ENCODE data around the gene RAP1B. TPM values are rescaled to one million over a fixed set of nuclear protein-coding genes. Genes with fewer than 3 reads are reported as not detected.

Gene RAP1B
- total and polyA plus RNA-seq, 9 of the 15 experiments (the other 6 are each of a cell fraction or from before 2014, with no cell fraction given), result 107 to 309 (median 170) TPM

DNA sequence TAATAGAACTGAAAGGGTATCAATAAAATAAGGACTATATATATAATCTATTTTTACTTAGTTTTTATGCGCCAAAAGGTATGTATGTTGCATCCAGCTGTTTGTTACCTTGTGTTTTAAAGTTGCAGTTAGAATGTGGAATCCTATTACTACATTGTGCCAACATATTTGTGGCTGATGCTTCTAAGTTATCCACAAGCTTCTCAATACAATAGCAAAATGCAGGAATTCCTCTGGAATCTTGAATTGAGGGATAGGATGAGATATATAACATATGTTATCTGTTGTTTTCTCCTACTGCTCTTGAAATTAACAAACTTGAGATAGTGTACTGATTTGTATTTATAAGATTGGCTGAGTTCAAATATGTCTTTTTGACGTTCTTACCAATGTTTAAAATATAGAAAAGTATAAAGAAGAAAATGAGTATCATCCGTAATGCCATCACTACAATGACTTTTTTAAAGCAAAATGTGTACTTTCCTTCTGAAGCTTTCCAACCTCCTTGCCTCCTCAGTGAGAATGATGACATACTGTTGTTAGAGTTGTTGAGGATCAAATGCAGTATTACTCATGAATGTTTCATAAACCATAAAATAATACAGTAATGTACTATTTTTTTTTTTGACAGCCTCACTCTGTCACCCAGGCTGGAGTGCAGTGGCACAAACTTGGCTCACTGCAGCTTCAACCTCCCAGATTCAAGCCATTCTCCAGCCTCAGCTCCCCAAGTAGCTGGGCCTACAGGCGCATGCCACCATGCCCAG is 6.6 kb downstream of the RAP1B start:
- Histone ChIP-seq H3K27ac (ENCODE audit: extremely low read depth, low read depth, low read length) (no peak overlapping the region), H3K9me1 (ENCODE audit: control insufficient read depth, insufficient read depth, low read length) (peaks cover 4% of the 10 kb centered on the region), H2AFZ (ENCODE audit: low read depth, low read length) (no peak overlapping the region), H3K4me2 (ENCODE audit: insufficient read depth, low read length) (no peak overlapping the region), H3K27me3 (ENCODE audit: control insufficient read depth in 2 of 2, insufficient read depth in 2 of 2, low read length in 2 of 2) (no peaks in the 10 kb centered on the region), H3K9me3 (replicated peaks; ENCODE audit: control insufficient read depth, insufficient read depth, low read depth, low read length) (no peaks in the 10 kb centered on the region), H3K4me1 (replicated peaks in 1 of 2; ENCODE audit: control insufficient read depth in 2 of 2, insufficient read depth in 2 of 2, low read length in 2 of 2) (peaks cover 14 to 37% of the 10 kb centered on the region in 2 experiments), H3K79me2 (ENCODE audit: control insufficient read depth, insufficient read depth, low read length) (peaks cover 100% of the 10 kb centered on the region), H4K20me1 (replicated peaks; ENCODE audit: control insufficient read depth, insufficient read depth, low read length) (peaks cover 39% of the 10 kb centered on the region), H3K9ac (ENCODE audit: insufficient read depth in 1 of 2, low read depth in 2 of 2, low read length in 2 of 2) (no peak overlapping the region), H3K36me3 (ENCODE audit: control insufficient read depth, insufficient read depth, low read length) (peaks cover 37% of the 10 kb centered on the region), H3K4me3 (no peak overlapping the region)
- in situ Hi-C loops (cut with MboI) (no loop called here), intact Hi-C loops (cut with micrococcal nuclease) (no loop called here)
- FAIRE-seq (no peak), DNase-seq (ENCODE audit: extremely low read depth in 1 of 4, low spot score in 3 of 4) (no peak), ATAC-seq (no peak)
- CTCF ChIA-PET (ENCODE audit: low intra/inter-chr PET ratio), result no interaction called here
- WGBS (ENCODE audit: insufficient coverage, low coverage, missing lambda C conversion rate), result 92% methylated on average over 4 of the region's 4 CpGs
- BruUV-seq (replicated peaks), result no TSS peak
- POLR2A ChIA-PET, result interaction anchor here (0.6 to 0.8 kb wide), 4 partner anchors 11 to 361 kb away, joined by 3 to 4 read pairs (median 3); no protein-coding TSS in a partner anchor
- TF ChIP-seq POLR2H (tag; IDR thresholded peaks at IDR 0.05; ENCODE audit: low read depth) (no peak), MAFF (IDR thresholded peaks at IDR 0.05; ENCODE audit: low read length) (no peak), ZNF583 (CRISPR knock-in tag; IDR thresholded peaks at IDR 0.05) (no peak), ZBTB26 (CRISPR knock-in tag; IDR thresholded peaks at IDR 0.05) (no peak), ZNF444 (CRISPR knock-in tag; IDR thresholded peaks at IDR 0.05) (no peak), ZNF146 (CRISPR knock-in tag; IDR thresholded peaks at IDR 0.05; ENCODE audit: unreplicated experiment) (no peak), POU5F1 (IDR thresholded peaks at IDR 0.05; ENCODE audit: borderline replicate concordance, low read depth, low read length, partially characterized antibody) (no peak), NCOA6 (IDR thresholded peaks at IDR 0.05) (no peak), ZNF740 (CRISPR knock-in tag; IDR thresholded peaks at IDR 0.05) (no peak), ZNF740 (tag; IDR thresholded peaks at IDR 0.05) (no peak), TCF7L2 (IDR thresholded peaks at IDR 0.05; ENCODE audit: low read depth, low read length) (no peak), JUNB (CRISPR knock-in tag; conservative IDR thresholded peaks at IDR 0.05) (no peak), DMBX1 (CRISPR knock-in tag; IDR thresholded peaks at IDR 0.05; ENCODE audit: borderline replicate concordance) (no peak), KHSRP (IDR thresholded peaks at IDR 0.05) (no peak), ATF7 (IDR thresholded peaks at IDR 0.05) (no peak), STAT5B (CRISPR knock-in tag; IDR thresholded peaks at IDR 0.05) (no peak), DEAF1 (CRISPR knock-in tag; IDR thresholded peaks at IDR 0.05) (no peak)
- TF ChIP-seq, protein P1, sequence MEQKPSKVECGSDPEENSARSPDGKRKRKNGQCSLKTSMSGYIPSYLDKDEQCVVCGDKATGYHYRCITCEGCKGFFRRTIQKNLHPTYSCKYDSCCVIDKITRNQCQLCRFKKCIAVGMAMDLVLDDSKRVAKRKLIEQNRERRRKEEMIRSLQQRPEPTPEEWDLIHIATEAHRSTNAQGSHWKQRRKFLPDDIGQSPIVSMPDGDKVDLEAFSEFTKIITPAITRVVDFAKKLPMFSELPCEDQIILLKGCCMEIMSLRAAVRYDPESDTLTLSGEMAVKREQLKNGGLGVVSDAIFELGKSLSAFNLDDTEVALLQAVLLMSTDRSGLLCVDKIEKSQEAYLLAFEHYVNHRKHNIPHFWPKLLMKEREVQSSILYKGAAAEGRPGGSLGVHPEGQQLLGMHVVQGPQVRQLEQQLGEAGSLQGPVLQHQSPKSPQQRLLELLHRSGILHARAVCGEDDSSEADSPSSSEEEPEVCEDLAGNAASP (IDR thresholded peaks at IDR 0.05), result no peak

Measured in K562 (cell line).